ENCODE measurements around the gene NRG4.

Gene NRG4

GRCh38 chr15:75902129-75902557, 110.1 kb downstream of the NRG4 start:
- ATAC-seq (ENCODE audit: insufficient read depth, low read depth) (no peak), DNase-seq (no peak)
- no peak overlapping the region; the same call in 1 of the 2 replicates for H3K9ac ChIP-seq (ENCODE audit: low read depth, low read length)
- peak overlapping the region; percentile 73 for H3K4me2 ChIP-seq (ENCODE audit: insufficient read depth, low read length)
- peaks cover 48% of the 10 kb centered on the region for H3K4me1 ChIP-seq (ENCODE audit: insufficient read depth, low read length)
- H3K27ac ChIP-seq (ENCODE audit: low read length) = no peak overlapping the region
- H3K79me2 ChIP-seq (ENCODE audit: insufficient read depth, low read length) = peaks cover 24% of the 10 kb centered on the region
- peaks cover 37% of the 10 kb centered on the region for H3K36me3 ChIP-seq (ENCODE audit: insufficient read depth, low read length)
- H4K20me1 ChIP-seq (ENCODE audit: insufficient read depth, low read length) = no peaks in the 10 kb centered on the region
- H3K4me3 ChIP-seq (ENCODE audit: low read depth in 1 of 2, low read length in 2 of 2) = peak overlapping the region in 1 of 2 experiments; percentile 88; a peak in 1 of 4 replicates
- no peak overlapping the region for H2AFZ ChIP-seq (ENCODE audit: low read depth, low read length)
- no peak for TF ChIP-seq CTCF (IDR thresholded peaks at IDR 0.05; ENCODE audit: borderline replicate concordance, extremely low read depth, low read length, poor library complexity, severe bottlenecking)
- TF ChIP-seq EZH2 (IDR thresholded peaks at IDR 0.05; ENCODE audit: borderline replicate concordance, low read depth, low read length, severe bottlenecking) = no peak
- H3K9me3 ChIP-seq (ENCODE audit: insufficient read depth, low read length, severe bottlenecking) = no peaks in the 10 kb centered on the region
- H3K27me3 ChIP-seq (ENCODE audit: insufficient read depth, low read length, poor library complexity) = no peaks in the 10 kb centered on the region

- TF ChIP-seq EZH2 (IDR thresholded peaks at IDR 0.05; ENCODE audit: borderline replicate concordance, low read depth, low read length, severe bottlenecking) (no peak), CTCF (IDR thresholded peaks at IDR 0.05; ENCODE audit: borderline replicate concordance, extremely low read depth, low read length, poor library complexity, severe bottlenecking) (no peak)
- Histone ChIP-seq H3K9me3 (ENCODE audit: insufficient read depth, low read length, severe bottlenecking) (no peaks in the 10 kb centered on the region), H3K27ac (ENCODE audit: low read length) (no peak overlapping the region), H2AFZ (ENCODE audit: low read depth, low read length) (no peak overlapping the region), H4K20me1 (ENCODE audit: insufficient read depth, low read length) (no peaks in the 10 kb centered on the region), H3K36me3 (ENCODE audit: insufficient read depth, low read length) (peaks cover 40% of the 10 kb centered on the region), H3K4me2 (ENCODE audit: insufficient read depth, low read length) (no peak overlapping the region), H3K79me2 (ENCODE audit: insufficient read depth, low read length) (peaks cover 22% of the 10 kb centered on the region), H3K27me3 (ENCODE audit: insufficient read depth, low read length, poor library complexity) (no peaks in the 10 kb centered on the region), H3K4me3 (ENCODE audit: low read depth in 1 of 2, low read length in 2 of 2) (no peak overlapping the region), H3K4me1 (ENCODE audit: insufficient read depth, low read length) (peaks cover 43% of the 10 kb centered on the region), H3K9ac (ENCODE audit: low read depth, low read length) (no peak overlapping the region)
- no peak for DNase-seq
- no peak for ATAC-seq (ENCODE audit: insufficient read depth, low read depth)
Measured at GRCh38 chr15:75900577-75900976, 111.6 kb downstream of the NRG4 start.

GRCh38 chr15:75895731-75896130, 116.5 kb downstream of the NRG4 start:
- Histone ChIP-seq H3K4me2 (ENCODE audit: insufficient read depth, low read length) (no peak overlapping the region), H3K79me2 (ENCODE audit: insufficient read depth, low read length) (no peaks in the 10 kb centered on the region), H3K9ac (ENCODE audit: low read depth, low read length) (no peak overlapping the region), H3K9me3 (ENCODE audit: insufficient read depth, low read length, severe bottlenecking) (no peaks in the 10 kb centered on the region), H3K4me3 (ENCODE audit: low read depth in 1 of 2, low read length in 2 of 2) (no peak overlapping the region), H3K36me3 (ENCODE audit: insufficient read depth, low read length) (peaks cover 40% of the 10 kb centered on the region), H4K20me1 (ENCODE audit: insufficient read depth, low read length) (no peaks in the 10 kb centered on the region), H3K27me3 (ENCODE audit: insufficient read depth, low read length, poor library complexity) (no peaks in the 10 kb centered on the region), H3K4me1 (ENCODE audit: insufficient read depth, low read length) (peaks cover 4% of the 10 kb centered on the region; the same call in 1 of the 2 replicates), H3K27ac (ENCODE audit: low read length) (no peak overlapping the region), H2AFZ (ENCODE audit: low read depth, low read length) (no peak overlapping the region)
- DNase-seq (no peak), ATAC-seq (ENCODE audit: insufficient read depth, low read depth) (no peak)
- TF ChIP-seq CTCF (IDR thresholded peaks at IDR 0.05; ENCODE audit: borderline replicate concordance, extremely low read depth, low read length, poor library complexity, severe bottlenecking) (no peak), EZH2 (IDR thresholded peaks at IDR 0.05; ENCODE audit: borderline replicate concordance, low read depth, low read length, severe bottlenecking) (no peak)

GRCh38 chr15:75891895-75892294, 120.3 kb downstream of the NRG4 start:
- no peak for TF ChIP-seq EZH2 (IDR thresholded peaks at IDR 0.05; ENCODE audit: borderline replicate concordance, low read depth, low read length, severe bottlenecking)
- TF ChIP-seq CTCF (IDR thresholded peaks at IDR 0.05; ENCODE audit: borderline replicate concordance, extremely low read depth, low read length, poor library complexity, severe bottlenecking) = no peak
- ATAC-seq (ENCODE audit: insufficient read depth, low read depth) (no peak), DNase-seq (no peak)
- Histone ChIP-seq H4K20me1 (ENCODE audit: insufficient read depth, low read length) (no peaks in the 10 kb centered on the region), H3K4me1 (ENCODE audit: insufficient read depth, low read length) (no peaks in the 10 kb centered on the region), H3K4me2 (ENCODE audit: insufficient read depth, low read length) (no peak overlapping the region), H3K79me2 (ENCODE audit: insufficient read depth, low read length) (no peaks in the 10 kb centered on the region), H3K27ac (ENCODE audit: low read length) (no peak overlapping the region), H3K36me3 (ENCODE audit: insufficient read depth, low read length) (peaks cover 42% of the 10 kb centered on the region), H3K9me3 (ENCODE audit: insufficient read depth, low read length, severe bottlenecking) (no peaks in the 10 kb centered on the region), H3K27me3 (ENCODE audit: insufficient read depth, low read length, poor library complexity) (no peaks in the 10 kb centered on the region), H3K9ac (ENCODE audit: low read depth, low read length) (no peak overlapping the region), H2AFZ (ENCODE audit: low read depth, low read length) (no peak overlapping the region), H3K4me3 (ENCODE audit: low read depth in 1 of 2, low read length in 2 of 2) (no peak overlapping the region)
